ENCODE measurements around the gene RNU6-7. TPM values are rescaled to one million over a fixed set of nuclear protein-coding genes. Genes with fewer than 3 reads are reported as not detected.

Gene RNU6-7
- polyA plus RNA-seq, 1 of the 3 experiments (the other 2 are of a cell fraction), result not detected

- H3K27ac ChIP-seq (ENCODE audit: low read depth in 2 of 2, low read length in 1 of 2), result no peak overlapping the region
- no peak overlapping the region for H2AFZ ChIP-seq (ENCODE audit: low read depth)
- no peak for TF ChIP-seq MEF2A (IDR thresholded peaks at IDR 0.05; ENCODE audit: borderline replicate concordance, low read depth)
- no peak for TF ChIP-seq GATA2 (CRISPR knock-in tag; IDR thresholded peaks at IDR 0.05)
- TF ChIP-seq CHD2 (IDR thresholded peaks at IDR 0.05; ENCODE audit: low read length, partially characterized antibody), result no peak
- no peak for TF ChIP-seq FOSL2 (IDR thresholded peaks at IDR 0.05; ENCODE audit: borderline replicate concordance, low read depth)
- no peak for TF ChIP-seq IRF3 (IDR thresholded peaks at IDR 0.05; ENCODE audit: low read depth, low read length)
- no peak for TF ChIP-seq REST (IDR thresholded peaks at IDR 0.05; ENCODE audit: low read depth, low read length)
- TF ChIP-seq EZH2phosphoT487 (IDR thresholded peaks at IDR 0.05; ENCODE audit: borderline replicate concordance, low read depth), result no peak
- TF ChIP-seq MAX (IDR thresholded peaks at IDR 0.05; ENCODE audit: low read depth), result no peak
- no peak for TF ChIP-seq TAF1 (IDR thresholded peaks at IDR 0.05; ENCODE audit: borderline replicate concordance, low read depth, low read length)
- no peak for TF ChIP-seq USF1 (IDR thresholded peaks at IDR 0.05; ENCODE audit: borderline replicate concordance, low read depth)
- TF ChIP-seq RXRA (IDR thresholded peaks at IDR 0.05; ENCODE audit: borderline replicate concordance, low read depth), result no peak
- no peaks in the 10 kb centered on the region for H4K20me1 ChIP-seq (ENCODE audit: insufficient read depth)
- no peak overlapping the region for H3K4me2 ChIP-seq
- H3K9ac ChIP-seq, result no peak overlapping the region
- H3K9me2 ChIP-seq, result no peaks in the 10 kb centered on the region
- H3K4me3 ChIP-seq (ENCODE audit: low read depth in 2 of 2, low read length in 1 of 2), result no peak overlapping the region
- DNase-seq, result no peak
- H3K9me3 ChIP-seq, result no peaks in the 10 kb centered on the region
- 64% methylated on average over 3 of the region's 3 CpGs for WGBS (ENCODE audit: low lambda C conversion rate)
- no peaks in the 10 kb centered on the region for H3K36me3 ChIP-seq (replicated peaks in 1 of 2; ENCODE audit: control insufficient read depth in 1 of 2, insufficient read depth in 2 of 2, low read length in 1 of 2)
- POLR2A ChIA-PET, result no interaction called here
- no peaks in the 10 kb centered on the region for H3K79me2 ChIP-seq (ENCODE audit: insufficient read depth)
- CTCF ChIA-PET, result interaction anchor here (0.6 to 6.2 kb wide), 18 partner anchors 11 to 740 kb away, joined by 3 to 169 read pairs (median 4); partner anchors contain the start of gene ARHGAP5
- no peaks in the 10 kb centered on the region for H3K27me3 ChIP-seq (ENCODE audit: insufficient read depth)
- no peaks in the 10 kb centered on the region for H3F3A ChIP-seq (replicated peaks; ENCODE audit: insufficient read depth)
- H3K4me1 ChIP-seq (ENCODE audit: control insufficient read depth in 1 of 2, insufficient read depth in 2 of 2, low read depth in 1 of 2, low read length in 1 of 2), result peaks cover 0 to 7% of the 10 kb centered on the region in 2 experiments; a peak in 2 of 4 replicates
Observed at GRCh38 chr14:32250681-32251080, 48.8 kb downstream of the RNU6-7 start.
